HepG2 (cell line): Measurements from ENCODE around the gene RNASE2. TPM values are rescaled to one million over a fixed set of nuclear protein-coding genes. Genes with fewer than 3 reads are reported as not detected.

Source experiments
- ATF6 ChIP-seq: sonication (generic); formaldehyde crosslinking; conservative IDR thresholded peaks from 2 replicates; pipeline ENCODE4 v1.4.0; 2020; ENCODE audit warnings: missing genetic modification reagents
- CBX1 ChIP-seq: IDR thresholded peaks from one replicate; pipeline ENCODE4 v1.6.1; 2016; ENCODE audit warnings: antibody characterized with exemption, low read depth
- ELF4 ChIP-seq: sonication (generic); formaldehyde crosslinking; IDR thresholded peaks from 2 replicates; pipeline ENCODE4 v1.5.0; 2020; ENCODE audit warnings: missing genetic modification reagents, mild to moderate bottlenecking, moderate library complexity, borderline replicate concordance
- IRF2 ChIP-seq: IDR thresholded peaks from 2 replicates; pipeline ENCODE4 v1.6.1; 2018; ENCODE audit warnings: missing genetic modification reagents, missing compliant biosample characterization
- JUNB ChIP-seq: sonication (generic); formaldehyde crosslinking; IDR thresholded peaks from 2 replicates; pipeline ENCODE4 v1.8.0; 2022; ENCODE audit warnings: missing genetic modification reagents, mild to moderate bottlenecking, borderline replicate concordance
- KLF13 ChIP-seq: sonication (generic); formaldehyde crosslinking; IDR thresholded peaks from 2 replicates; pipeline ENCODE4 v1.4.0; 2020; ENCODE audit warnings: mild to moderate bottlenecking, missing genetic modification reagents
- MAFF ChIP-seq: IDR thresholded peaks from 2 replicates; pipeline ENCODE4 v1.6.1; 2011; ENCODE audit warnings: low read depth, low read length, improper control_type of control experiment
- NONO ChIP-seq, 2 experiments: fragments of 450-650 bp in 1 of 2; sonication (generic) in 1 of 2; formaldehyde crosslinking in 1 of 2; IDR thresholded peaks in 1 of 2; conservative IDR thresholded peaks in 1 of 2; 2 replicates each; pipeline versions ENCODE4 v1.6.1 to v1.8.0; 2017 to 2022; ENCODE audit warnings: mild to moderate bottlenecking in 1 of 2, missing genetic modification reagents in 1 of 2, moderate library complexity in 1 of 2
- PHF8 ChIP-seq: sonication (generic); formaldehyde crosslinking; IDR thresholded peaks from 2 replicates; pipeline ENCODE4 v1.5.0; 2020; ENCODE audit warnings: missing genetic modification reagents
- RAD21 ChIP-seq: fragments of 450-650 bp; formaldehyde crosslinking; IDR thresholded peaks from 2 replicates; pipeline ENCODE4 v1.5.0; 2020; ENCODE audit warnings: mild to moderate bottlenecking
- SIN3A ChIP-seq: IDR thresholded peaks from 2 replicates; pipeline ENCODE4 v1.6.1; 2011; ENCODE audit warnings: low read depth, mild to moderate bottlenecking, control low read depth, low read length, borderline replicate concordance
- SRF ChIP-seq: IDR thresholded peaks from 2 replicates; pipeline ENCODE4 v1.6.1; 2011; ENCODE audit warnings: mild to moderate bottlenecking, low read depth, low read length, moderate library complexity
- SUZ12 ChIP-seq: fragments of 150-350 bp; IDR thresholded peaks from 2 replicates; pipeline ENCODE4 v1.6.1; 2014; ENCODE audit warnings: low read depth, low read length
- TBX3 ChIP-seq: fragments of 450-650 bp; IDR thresholded peaks from 2 replicates; pipeline ENCODE4 v1.6.1; 2017; ENCODE audit warnings: antibody characterized with exemption, mild to moderate bottlenecking, inconsistent platforms, borderline replicate concordance
- XRCC5 ChIP-seq: fragments of 200-400 bp; formaldehyde crosslinking; optimal IDR thresholded peaks from 2 replicates; pipeline ENCODE3; 2017; ENCODE audit warnings: mild to moderate bottlenecking, low read length
- ZBTB26 ChIP-seq: IDR thresholded peaks from 2 replicates; pipeline ENCODE4 v1.6.1; 2016; ENCODE audit warnings: missing compliant biosample characterization, missing genetic modification reagents, borderline replicate concordance
- ZNF24 ChIP-seq: fragments of 450-650 bp; IDR thresholded peaks from 2 replicates; pipeline ENCODE4 v1.6.1; 2017; ENCODE audit warnings: antibody characterized with exemption, mild to moderate bottlenecking
- ZNF747 ChIP-seq: sonication (generic); formaldehyde crosslinking; IDR thresholded peaks from 2 replicates; pipeline ENCODE4 v1.8.1; 2023; ENCODE audit warnings: missing genetic modification reagents, mild to moderate bottlenecking, borderline replicate concordance
- ZNF75D ChIP-seq: sonication (generic); formaldehyde crosslinking; IDR thresholded peaks from 2 replicates; pipeline ENCODE4 v1.8.1; 2023; ENCODE audit warnings: missing genetic modification reagents, mild to moderate bottlenecking, borderline replicate concordance
- polyA plus RNA-seq, 8 experiments: library from polyadenylated mRNA; depleted of rRNA in 3 of 8; stranded (reverse) in 7 of 8; unstranded in 1 of 8; fragments of >200 nt; fragmentation: Illumina TruSeq in 4 of 8; extraction: Trizol in 4 of 8; gene quantifications; 2 replicates each; pipeline versions ENCODE4 v1.2.1 to v1.2.3, GENCODE V29; 2011 to 2016; ENCODE audit warnings: low read depth in 4 of 8, missing spikeins in 1 of 8, mixed read lengths in 1 of 8; ENCODE audit not compliant: insufficient read depth in 1 of 8
- total RNA-seq, 5 experiments: library from RNA; depleted of rRNA; stranded (reverse); fragments of >200 nt; fragmentation: Illumina TruSeq; extraction: Trizol; gene quantifications; 2 replicates each; pipeline ENCODE4 v1.2.3, GENCODE V29; 2016; ENCODE audit warnings: low read depth in 1 of 5
- TF ChIP-seq, protein P1 (sequence below): sonication (generic); formaldehyde crosslinking; IDR thresholded peaks from 2 replicates; pipeline ENCODE4 v1.8.1; 2023; ENCODE audit warnings: missing genetic modification reagents, mild to moderate bottlenecking, borderline replicate concordance
- TF ChIP-seq, protein P2 (sequence below): sonication (generic); formaldehyde crosslinking; IDR thresholded peaks from 2 replicates; pipeline ENCODE4 v1.4.0; 2020; ENCODE audit warnings: missing genetic modification reagents, borderline replicate concordance

The RNASE2 gene
- total and polyA plus RNA-seq, 2 of the 13 experiments (the other 11 are each of a cell fraction or from before 2014, with no cell fraction given) = 0.69 TPM; not detected in 1

DNA sequence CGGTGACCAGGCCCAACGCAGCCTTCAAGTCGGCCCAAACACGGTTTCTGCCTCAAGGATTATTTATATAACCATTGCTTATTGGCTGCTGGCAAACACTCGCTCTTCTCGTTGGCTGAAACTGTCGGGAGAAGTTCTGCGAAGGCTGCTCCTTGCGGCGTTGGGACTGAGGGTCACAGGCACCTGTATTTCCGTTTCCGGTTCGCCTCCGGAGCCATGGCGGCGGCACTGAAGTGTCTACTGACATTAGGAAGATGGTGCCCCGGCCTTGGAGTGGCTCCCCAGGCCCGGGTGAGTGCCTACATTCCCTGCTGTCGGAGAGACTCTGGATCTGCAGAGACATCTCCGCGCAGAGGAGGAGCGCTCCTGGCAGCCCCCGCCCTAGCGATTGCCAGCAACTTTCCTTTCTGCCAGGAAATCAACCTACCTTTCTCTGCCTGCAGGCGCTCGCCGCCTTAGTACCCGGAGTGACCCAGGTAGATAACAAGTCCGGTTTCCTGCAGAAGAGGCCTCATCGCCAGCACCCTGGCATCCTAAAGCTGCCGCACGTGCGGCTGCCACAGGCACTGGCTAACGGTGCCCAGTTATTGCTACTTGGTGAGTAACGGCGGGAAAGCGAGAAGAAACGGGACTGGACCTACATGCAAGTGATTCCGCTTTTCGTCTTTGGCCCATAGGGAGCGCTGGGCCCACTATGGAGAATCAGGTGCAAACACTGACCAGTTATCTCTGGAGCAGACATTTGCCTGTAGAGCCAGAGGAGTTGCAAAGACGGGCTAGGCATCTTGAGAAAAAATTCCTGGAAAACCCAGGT, 34.7 kb downstream of the RNASE2 start, which contains the start of gene METTL17 (continued):
- TF ChIP-seq SIN3A = peak; percentile 71; the same call in 1 of the 2 replicates
- peak; percentile 35; the same call in 1 of the 2 replicates for TF ChIP-seq ZBTB26 (CRISPR knock-in tag)
- TF ChIP-seq, protein P1, sequence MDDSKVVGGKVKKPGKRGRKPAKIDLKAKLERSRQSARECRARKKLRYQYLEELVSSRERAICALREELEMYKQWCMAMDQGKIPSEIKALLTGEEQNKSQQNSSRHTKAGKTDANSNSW (CRISPR knock-in tag) = peak; percentile 73; the same call in 1 of the 2 replicates
- peak; percentile 95 for TF ChIP-seq PHF8
- TF ChIP-seq, protein P2, sequence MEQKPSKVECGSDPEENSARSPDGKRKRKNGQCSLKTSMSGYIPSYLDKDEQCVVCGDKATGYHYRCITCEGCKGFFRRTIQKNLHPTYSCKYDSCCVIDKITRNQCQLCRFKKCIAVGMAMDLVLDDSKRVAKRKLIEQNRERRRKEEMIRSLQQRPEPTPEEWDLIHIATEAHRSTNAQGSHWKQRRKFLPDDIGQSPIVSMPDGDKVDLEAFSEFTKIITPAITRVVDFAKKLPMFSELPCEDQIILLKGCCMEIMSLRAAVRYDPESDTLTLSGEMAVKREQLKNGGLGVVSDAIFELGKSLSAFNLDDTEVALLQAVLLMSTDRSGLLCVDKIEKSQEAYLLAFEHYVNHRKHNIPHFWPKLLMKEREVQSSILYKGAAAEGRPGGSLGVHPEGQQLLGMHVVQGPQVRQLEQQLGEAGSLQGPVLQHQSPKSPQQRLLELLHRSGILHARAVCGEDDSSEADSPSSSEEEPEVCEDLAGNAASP (CRISPR knock-in tag) = no peak
- TF ChIP-seq ZNF75D (CRISPR knock-in tag) = no peak
- no peak for TF ChIP-seq TBX3
- no peak for TF ChIP-seq CBX1
- peak; percentile 65; the same call in 1 of the 2 replicates for TF ChIP-seq ZNF747 (CRISPR knock-in tag)
- no peak for TF ChIP-seq ATF6 (CRISPR knock-in tag)
- TF ChIP-seq SRF = no peak
- TF ChIP-seq SUZ12 = no peak
- TF ChIP-seq RAD21 (CRISPR knock-in tag) = no peak
- TF ChIP-seq XRCC5 = no peak
- TF ChIP-seq ZNF24 = no peak
- TF ChIP-seq ELF4 (CRISPR knock-in tag) = no peak; the same call in 1 of the 2 replicates
- no peak for TF ChIP-seq IRF2 (CRISPR knock-in tag)
- no peak for TF ChIP-seq NONO (IDR thresholded peaks at IDR 0.05)
- TF ChIP-seq NONO (CRISPR knock-in tag; conservative IDR thresholded peaks at IDR 0.05) = no peak
- no peak for TF ChIP-seq MAFF
- TF ChIP-seq JUNB (CRISPR knock-in tag) = no peak
- 0 out of 2 replicates have a peak, but pooled peaks have one; percentile 58 for TF ChIP-seq KLF13 (CRISPR knock-in tag)
